Testis (tissue), 2 donors: ENCODE results near the gene TULP4.

Experiments
- POLR2A ChIP-seq: fragments of 450-650 bp; IDR thresholded peaks from one replicate; pipeline ENCODE4 v1.6.1; 2017; ENCODE audit warnings: antibody characterized with exemption, mild to moderate bottlenecking, moderate library complexity
- TF ChIP-seq, protein P1 (sequence below), 3 experiments: fragments of 450-650 bp in 2 of 3; fragments of 200-600 bp in 1 of 3; sonication (generic) in 1 of 3; IDR thresholded peaks; one replicate each; pipeline ENCODE4 v1.5.1; 2016 to 2019; ENCODE audit warnings: antibody characterized with exemption in 3 of 3, mild to moderate bottlenecking in 2 of 3, moderate library complexity in 1 of 3

DNA sequence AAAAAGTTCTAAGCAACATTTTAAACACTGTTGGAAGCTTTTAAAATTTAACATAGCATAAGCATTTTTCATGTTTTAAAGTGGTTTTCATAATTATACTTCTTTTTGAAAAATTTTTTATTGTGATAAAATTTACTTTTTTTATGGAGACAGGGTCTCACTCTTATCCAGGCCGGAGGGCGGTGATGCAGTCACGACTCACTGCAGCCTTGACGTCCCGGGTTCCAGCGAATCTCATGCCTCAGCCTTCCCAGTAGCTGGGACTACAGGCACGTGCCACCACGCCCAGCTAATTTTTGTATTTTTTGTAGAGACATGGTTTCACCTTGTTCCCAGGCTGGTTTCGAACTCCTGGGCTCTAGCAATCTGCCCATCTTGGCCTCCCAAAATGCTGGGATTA is 46.1 kb upstream of the TULP4 start:
- TF ChIP-seq POLR2A = no peak
- TF ChIP-seq, protein P1, sequence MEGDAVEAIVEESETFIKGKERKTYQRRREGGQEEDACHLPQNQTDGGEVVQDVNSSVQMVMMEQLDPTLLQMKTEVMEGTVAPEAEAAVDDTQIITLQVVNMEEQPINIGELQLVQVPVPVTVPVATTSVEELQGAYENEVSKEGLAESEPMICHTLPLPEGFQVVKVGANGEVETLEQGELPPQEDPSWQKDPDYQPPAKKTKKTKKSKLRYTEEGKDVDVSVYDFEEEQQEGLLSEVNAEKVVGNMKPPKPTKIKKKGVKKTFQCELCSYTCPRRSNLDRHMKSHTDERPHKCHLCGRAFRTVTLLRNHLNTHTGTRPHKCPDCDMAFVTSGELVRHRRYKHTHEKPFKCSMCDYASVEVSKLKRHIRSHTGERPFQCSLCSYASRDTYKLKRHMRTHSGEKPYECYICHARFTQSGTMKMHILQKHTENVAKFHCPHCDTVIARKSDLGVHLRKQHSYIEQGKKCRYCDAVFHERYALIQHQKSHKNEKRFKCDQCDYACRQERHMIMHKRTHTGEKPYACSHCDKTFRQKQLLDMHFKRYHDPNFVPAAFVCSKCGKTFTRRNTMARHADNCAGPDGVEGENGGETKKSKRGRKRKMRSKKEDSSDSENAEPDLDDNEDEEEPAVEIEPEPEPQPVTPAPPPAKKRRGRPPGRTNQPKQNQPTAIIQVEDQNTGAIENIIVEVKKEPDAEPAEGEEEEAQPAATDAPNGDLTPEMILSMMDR (IDR thresholded peaks at IDR 0.05) = no peak
